ENCODE measurements around the gene POSTN.

- TF ChIP-seq CTCF (IDR thresholded peaks at IDR 0.05) (no peak), POLR2A (IDR thresholded peaks at IDR 0.05) (no peak)
These were observed 64.4 kb downstream of the POSTN start for GRCh38 chr13:37534181-37534580.
